Heart right ventricle (tissue), 16 donors: ENCODE measurements around the gene MYOM3. TPM values are rescaled to one million over a fixed set of nuclear protein-coding genes. Genes with fewer than 3 reads are reported as not detected.

Experiments used
- ATAC-seq, 8 donors: fragments of 200-7000 bp; cut with Tn5 transposase; one replicate each; pipeline ENCODE4 v1.9.1; 2020; ENCODE audit warnings: mild to moderate bottlenecking in 8 of 8, moderate library complexity in 8 of 8, moderate number of reproducible peaks in 1 of 8
- DNase-seq, 2 donors: peaks; one replicate each; pipeline ENCODE4 v3.0.0-alpha.2; 2020
- H3K27ac ChIP-seq, 10 donors: fragments of 200-600 bp; sonication (generic) in 2 of 10; one replicate each; pipeline versions ENCODE4 v1.5.0 to v1.8.0; 2020 to 2022; ENCODE audit warnings: mild to moderate bottlenecking in 3 of 10
- H3K27me3 ChIP-seq, 7 donors: fragments of 200-600 bp; one replicate each; pipeline ENCODE4 v1.8.0; 2021 to 2022; ENCODE audit warnings: mild to moderate bottlenecking in 2 of 7
- H3K36me3 ChIP-seq, 9 donors: fragments of 200-600 bp; sonication (generic) in 1 of 9; one replicate each; pipeline versions ENCODE4 v1.5.0 to v1.8.0; 2020 to 2022; ENCODE audit warnings: mild to moderate bottlenecking in 2 of 9
- H3K4me1 ChIP-seq, 9 donors: fragments of 200-600 bp; sonication (generic) in 1 of 9; one replicate each; pipeline versions ENCODE4 v1.5.0 to v1.8.0; 2020 to 2022; ENCODE audit warnings: mild to moderate bottlenecking in 4 of 9
- H3K4me3 ChIP-seq, 10 donors: fragments of 200-600 bp; sonication (generic) in 2 of 10; one replicate each; pipeline versions ENCODE4 v1.5.0 to v1.8.0; 2020 to 2022; ENCODE audit warnings: mild to moderate bottlenecking in 7 of 10, moderate library complexity in 2 of 10
- H3K9me3 ChIP-seq, 11 donors: fragments of 200-600 bp in 10 of 11; sonication (generic) in 2 of 11; one replicate each; pipeline versions ENCODE4 v1.5.0 to v1.8.0; 2013 to 2022; ENCODE audit warnings: mild to moderate bottlenecking in 2 of 11, control low read depth in 1 of 11, moderate library complexity in 1 of 11
- CTCF ChIP-seq, 9 donors: fragments of 200-600 bp; sonication (generic) in 2 of 9; IDR thresholded peaks; one replicate each; pipeline versions ENCODE4 v1.5.0 to v1.8.0; 2021 to 2022; ENCODE audit warnings: antibody characterized with exemption in 9 of 9, mild to moderate bottlenecking in 5 of 9, moderate library complexity in 1 of 9
- WGBS, 2 donors: extraction: QIAGEN DNeasy Blood & Tissue Kit; methylation state at CpG; one replicate each; pipeline ENCODE4 v1.1.7; 2013; ENCODE audit warnings: inconsistent platforms in 1 of 2; 5-methylcytosine and 5-hydroxymethylcytosine counted together
- intact Hi-C, 10 donors: fragments of 100-400 bp; cut with DNase I; formaldehyde crosslinking; loops; one replicate each; pipeline versions ENCODE4 v1.11.1 to v1.14.2; 2022
- polyA plus RNA-seq, 2 donors: library from polyadenylated mRNA; stranded (reverse); fragments of 200-250 nt; gene quantifications; one replicate each; pipeline ENCODE4 v1.2.3, GENCODE V29; 2013
- total RNA-seq, 10 donors: library from RNA; stranded (reverse); fragmentation: NEBNext Ultra II Directional in 3 of 10; extraction: Animal tissue kit (Norgen Biotek cat#: 25700) in 3 of 10; gene quantifications; one replicate each; pipeline versions ENCODE4 v1.2.1 to v1.2.4, GENCODE V29; 2021 to 2023
- donor health status: Arrhythmogenic right ventricular cardiomyopathy.
- donor health status: ischemic (EF 13 %, LVEDD 7.1; RV severe dilation, severe dysfunction).
- donor health status: healthy with polysubstance abuse.
- donor health status: DM: no; HTN: yes; CAD: no.
- donor health status: DM: no; HTN: no; CAD: no.
- donor health status: ischemic (EF 25% LVEDD 6.9; RV normal size, moderate dysfunction).
- donor health status: ischemic (EF 25% LVEDD 5.7; RV mildly dilated, moderate dysfunction).
- donor health status: healthy.
- donor health status: DM: yes; HTN: yes; CAD: no.
- donor health status: Ischemic cardiomyopathy.
- donor health status: ischemic (EF 35%, LVEDD 5.7; RV mildly dilated, moderate dysfunction).
- donor health status: nonischemic (EF 11% LVEDD 7.7; RV severe dilation, severe dysfunction).
- donor health status: DM: yes; HTN: yes; CAD: no.
- donor health status: PGD.
- donor health status: ischemic (EF 29% LVEDD 5.4; RV normal size, mild dysfunction).
- donor health status: nonischemic (EF 23%, LVEDD 6.1; RV moderate dilation, normal function).

MYOM3 gene
- total and polyA plus RNA-seq, 12 donors: 85.3 to 428 (median 318) TPM

DNA sequence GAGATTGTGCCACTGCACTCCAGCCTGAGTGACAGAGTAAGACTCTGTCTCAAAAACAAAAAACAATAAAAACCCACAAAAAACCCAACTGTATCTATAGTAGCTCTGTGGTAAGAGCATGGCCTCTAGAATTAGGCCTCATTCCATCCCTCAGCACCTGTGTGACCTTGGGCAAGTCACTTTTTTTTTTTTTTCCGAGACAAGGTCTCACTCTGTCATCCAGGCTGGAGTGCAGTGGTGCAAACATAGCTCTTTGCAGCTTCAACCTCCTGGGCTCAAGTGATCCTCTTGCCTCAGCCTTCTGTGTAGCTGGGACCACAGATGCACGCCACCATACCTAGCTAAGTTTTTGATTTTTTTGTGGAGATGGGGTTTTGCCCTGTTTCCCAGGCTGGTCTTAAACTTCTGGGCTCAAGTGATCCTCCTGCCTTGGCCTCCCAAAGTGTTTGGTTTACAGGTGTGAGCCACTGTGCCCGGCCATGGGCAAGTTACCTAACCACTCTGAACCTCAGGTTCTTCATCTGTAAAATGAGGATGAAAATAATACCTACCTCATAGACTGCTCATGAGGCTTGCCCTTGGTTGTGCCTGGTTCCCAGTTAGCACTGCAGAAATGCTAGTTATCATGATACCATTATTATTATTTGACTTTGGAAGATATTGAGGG lies 15.3 kb upstream of the MYOM3 start:
- H3K27me3 ChIP-seq: no peaks in the 10 kb centered on the region
- no peak for ATAC-seq
- peaks cover 0 to 17% (median 4%) of the 10 kb centered on the region in 11 donors for H3K9me3 ChIP-seq
- no peak overlapping the region for H3K4me3 ChIP-seq
- WGBS, 2 donors: 83 to 91% methylated on average over 3 of the region's 3 CpGs
- no peak for DNase-seq
- no peak for TF ChIP-seq CTCF (IDR thresholded peaks at IDR 0.05)
- peak overlapping the region in 3 of 10 donors; percentile 70 to 80 (median 72) for H3K27ac ChIP-seq
- intact Hi-C loops: loop anchor here in 1 of 10 donors (10.0 kb wide), 1 partner anchor 172 kb away; the partner anchor contains the start of gene PNRC2
- no peaks in the 10 kb centered on the region for H3K36me3 ChIP-seq
- H3K4me1 ChIP-seq: peaks cover 0 to 16% (median 11%) of the 10 kb centered on the region in 9 donors

DNA sequence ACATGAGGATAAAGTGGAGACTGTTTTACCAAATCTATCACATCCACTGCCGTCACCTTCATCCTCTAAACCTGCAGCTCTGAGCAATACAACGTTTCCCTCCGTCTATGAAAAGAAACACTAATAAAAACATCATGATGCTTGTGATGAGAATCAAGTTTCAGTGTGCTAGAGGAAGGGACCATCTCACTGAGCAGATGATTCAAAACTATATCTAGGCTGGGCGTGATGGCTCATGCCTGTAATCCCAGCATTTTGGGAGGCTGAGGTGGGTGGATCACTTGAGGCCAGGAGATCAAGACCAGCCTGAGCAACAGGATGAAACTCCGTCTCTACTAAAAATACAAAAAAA lies 14.7 kb upstream of the MYOM3 start:
- 74 to 80% methylated on average over 5 of the region's 5 CpGs for WGBS, 2 donors
- H3K4me3 ChIP-seq: no peak overlapping the region
- DNase-seq (no peak), ATAC-seq (no peak)
- no peaks in the 10 kb centered on the region for H3K27me3 ChIP-seq
- intact Hi-C loops: loop anchor here in 1 of 10 donors (10.0 kb wide), 1 partner anchor 172 kb away; the partner anchor contains the start of gene PNRC2
- H3K9me3 ChIP-seq: peaks cover 0 to 17% (median 4%) of the 10 kb centered on the region in 11 donors
- H3K27ac ChIP-seq: peak overlapping the region in 7 of 10 donors; percentile 25 to 80 (median 70)
- no peaks in the 10 kb centered on the region for H3K36me3 ChIP-seq
- TF ChIP-seq CTCF (IDR thresholded peaks at IDR 0.05): no peak
- peaks cover 0 to 16% (median 11%) of the 10 kb centered on the region in 9 donors for H3K4me1 ChIP-seq

- intact Hi-C loops: loop anchor here in 1 of 10 donors (10.0 kb wide), 1 partner anchor 171 kb away; the partner anchor contains the start of gene PNRC2
- peak; percentile 44 to 90 (median 78) for ATAC-seq
Observed at GRCh38 chr1:24126018-24126671, 14.2 kb upstream of the MYOM3 start.

More at GRCh38 chr1:24126018-24126671, 14.2 kb upstream of the MYOM3 start:
- H3K4me3 ChIP-seq: no peak overlapping the region
- peak in 1 of 2 donors; percentile 43 for DNase-seq
- H3K4me1 ChIP-seq: peaks cover 0 to 16% (median 11%) of the 10 kb centered on the region in 9 donors
- peak overlapping the region in 9 of 10 donors; percentile 25 to 80 (median 67) for H3K27ac ChIP-seq
- no peak for TF ChIP-seq CTCF (IDR thresholded peaks at IDR 0.05)
- H3K27me3 ChIP-seq: no peaks in the 10 kb centered on the region
- WGBS, 2 donors: 22 to 26% methylated on average over 6 of the region's 6 CpGs
- H3K36me3 ChIP-seq: no peaks in the 10 kb centered on the region
- peaks cover 0 to 16% (median 4%) of the 10 kb centered on the region in 11 donors for H3K9me3 ChIP-seq
